Thyroid gland (tissue), 4 donors: Measurements from ENCODE around the gene SNRK. TPM values are rescaled to one million over a fixed set of nuclear protein-coding genes. Genes with fewer than 3 reads are reported as not detected.

Experiments
- DNase-seq, 2 donors: peaks; one replicate each; pipeline ENCODE4 v3.0.0-alpha.2; 2019
- H3K27ac ChIP-seq, 3 donors: fragments of 200-600 bp; sonication (generic); 1 replicate in 2 of 3; 2 replicates in 1 of 3; pipeline ENCODE4 v1.5.1; 2016 to 2019; ENCODE audit warnings: mild to moderate bottlenecking in 1 of 3, moderate library complexity in 1 of 3
- H3K27me3 ChIP-seq: fragments of 200-600 bp; sonication (generic); one replicate; pipeline ENCODE4 v1.5.1; 2019
- H3K36me3 ChIP-seq, 2 donors: fragments of 200-600 bp; sonication (generic); one replicate each; pipeline ENCODE4 v1.5.1; 2016 to 2019
- H3K4me1 ChIP-seq, 2 donors: fragments of 200-600 bp; sonication (generic); one replicate each; pipeline ENCODE4 v1.5.1; 2017 to 2019
- H3K4me3 ChIP-seq, 3 donors: fragments of 200-600 bp; sonication (generic); replicated peaks in 1 of 3; 1 replicate in 2 of 3; 2 replicates in 1 of 3; pipeline ENCODE4 v1.5.1; 2016; ENCODE audit warnings: mild to moderate bottlenecking in 1 of 3
- H3K9me3 ChIP-seq: fragments of 200-600 bp; sonication (generic); one replicate; pipeline ENCODE4 v1.5.1; 2017
- CTCF ChIP-seq, 6 experiments: fragments of 200-600 bp in 3 of 6; fragments of 450-650 bp in 3 of 6; sonication (generic) in 3 of 6; IDR thresholded peaks; one replicate each; pipeline ENCODE4 v1.5.1; 2016 to 2019; ENCODE audit warnings: antibody characterized with exemption in 6 of 6, mild to moderate bottlenecking in 2 of 6, inconsistent platforms in 1 of 6, moderate library complexity in 1 of 6
- POLR2A ChIP-seq, 2 donors: fragments of 450-650 bp; IDR thresholded peaks; one replicate each; pipeline ENCODE4 v1.6.1; 2017; ENCODE audit warnings: antibody characterized with exemption in 2 of 2, mild to moderate bottlenecking in 2 of 2, moderate library complexity in 1 of 2
- WGBS, 2 donors: methylation state at CpG; one replicate each; pipeline ENCODE4 v1.1.5; 2017; 5-methylcytosine and 5-hydroxymethylcytosine counted together
- intact Hi-C: fragments of 100-400 bp; cut with DNase I; formaldehyde crosslinking; loops from one replicate; pipeline ENCODE4 v1.15.1; 2023
- total RNA-seq, 4 donors: library from RNA; depleted of rRNA; stranded (reverse); fragments of >200 nt; gene quantifications; one replicate each; pipeline ENCODE4 v1.2.3, GENCODE V29; 2016

Gene SNRK
- total RNA-seq, 4 donors from 2014 or later: 44.2 to 90.5 (median 65.0) TPM

DNA sequence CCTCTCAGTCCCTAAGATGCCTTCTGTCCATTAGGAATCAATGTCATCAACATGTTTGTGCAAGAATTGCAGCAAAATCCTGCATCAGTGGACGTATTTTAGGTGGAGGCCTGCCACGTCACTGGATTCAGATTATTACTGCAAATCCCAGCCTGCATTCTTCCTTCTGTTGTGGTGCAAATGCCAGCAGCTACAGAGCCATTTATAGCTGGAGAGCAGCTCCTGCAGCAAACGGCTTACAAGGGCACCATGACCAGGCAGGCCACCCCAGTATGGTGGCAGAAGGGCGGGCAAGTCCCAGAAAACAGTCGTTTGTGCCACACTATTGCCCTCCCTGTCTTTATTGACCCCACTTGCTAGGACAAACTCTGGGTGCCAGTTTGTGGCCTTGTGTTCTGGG is 74.7 kb downstream of the SNRK start:
- Histone ChIP-seq H3K27me3 (no peaks in the 10 kb centered on the region), H3K4me1 (no peaks in the 10 kb centered on the region), H3K36me3 (no peaks in the 10 kb centered on the region), H3K4me3 (no peak overlapping the region), H3K27ac (no peak overlapping the region), H3K9me3 (no peaks in the 10 kb centered on the region)
- TF ChIP-seq CTCF (IDR thresholded peaks at IDR 0.05) (no peak), POLR2A (IDR thresholded peaks at IDR 0.05) (no peak)
- no peak for DNase-seq
- WGBS, 2 donors: 82 to 93% methylated on average over 4 to 5 of the region's 5 CpGs
- intact Hi-C loops: no loop called here

DNA sequence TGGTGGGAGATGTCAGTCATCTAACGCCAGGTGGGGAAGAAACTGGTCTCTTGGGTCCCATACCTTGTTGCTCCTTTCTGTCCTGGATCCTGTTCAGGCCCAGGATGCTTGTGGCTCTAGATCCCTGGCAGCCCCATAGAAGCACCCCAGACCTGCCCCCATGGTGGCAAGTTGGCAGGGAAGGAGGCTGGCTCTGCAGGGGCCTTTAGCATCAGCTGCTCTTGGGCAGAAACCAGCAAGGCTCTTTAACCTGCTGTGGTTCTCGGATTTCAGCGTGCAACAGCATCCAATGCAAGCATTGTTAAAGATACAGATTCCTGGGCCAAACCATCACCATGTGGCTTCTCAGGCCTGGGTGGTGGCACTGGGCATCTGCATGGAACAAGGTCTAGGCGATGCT is 75.8 kb downstream of the SNRK start:
- Histone ChIP-seq H3K36me3 (no peaks in the 10 kb centered on the region), H3K27ac (no peak overlapping the region), H3K27me3 (no peaks in the 10 kb centered on the region), H3K4me3 (no peak overlapping the region), H3K9me3 (no peaks in the 10 kb centered on the region), H3K4me1 (no peaks in the 10 kb centered on the region)
- 77 to 94% methylated on average over 3 to 4 of the region's 4 CpGs for WGBS, 2 donors
- no peak for DNase-seq
- intact Hi-C loops: no loop called here
- TF ChIP-seq POLR2A (IDR thresholded peaks at IDR 0.05): no peak
- TF ChIP-seq CTCF (IDR thresholded peaks at IDR 0.05): no peak

GRCh38 chr3:43362961-43363360 is 76.6 kb downstream of the SNRK start:
- Histone ChIP-seq H3K4me1 (no peaks in the 10 kb centered on the region), H3K27ac (no peak overlapping the region), H3K4me3 (no peak overlapping the region), H3K9me3 (no peaks in the 10 kb centered on the region), H3K36me3 (no peaks in the 10 kb centered on the region), H3K27me3 (no peaks in the 10 kb centered on the region)
- no peak for TF ChIP-seq POLR2A (IDR thresholded peaks at IDR 0.05)
- TF ChIP-seq CTCF (IDR thresholded peaks at IDR 0.05): no peak
- WGBS, 2 donors: 91 to 95% methylated on average over 4 to 6 of the region's 6 CpGs
- intact Hi-C loops: no loop called here
- no peak for DNase-seq

DNA sequence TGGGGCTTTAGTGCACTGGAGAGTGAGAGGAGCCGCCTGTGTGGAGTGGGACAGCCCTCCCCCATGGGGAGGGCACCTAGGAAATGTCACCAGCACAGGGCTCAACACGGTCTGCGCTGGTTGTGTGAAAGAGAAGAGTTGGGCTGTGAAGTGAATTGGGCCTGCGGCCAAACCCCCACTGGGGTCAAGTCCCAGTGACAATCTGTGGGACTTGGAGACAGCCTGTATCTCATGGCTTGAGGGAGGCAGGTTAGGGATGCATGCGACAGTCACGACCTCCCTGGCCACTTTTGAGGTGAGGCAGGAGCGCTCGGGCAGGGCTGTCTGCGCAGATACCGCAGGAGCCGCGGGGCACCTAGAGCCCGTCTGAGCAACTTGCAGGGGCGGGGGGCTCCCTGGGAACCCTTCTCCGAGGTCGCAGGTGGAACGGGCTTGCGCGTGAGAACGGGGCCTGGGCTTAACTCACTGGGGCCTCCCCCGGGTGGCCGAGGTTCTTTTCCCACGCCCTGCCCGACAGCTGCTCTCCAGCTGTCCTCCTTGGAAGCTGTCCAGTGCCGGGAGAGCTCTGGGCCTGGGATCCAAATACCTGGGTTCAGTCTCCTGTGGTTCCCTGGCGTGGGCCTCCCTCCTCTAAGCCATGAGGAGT is 77.4 kb downstream of the SNRK start:
- no peak overlapping the region for H3K27ac ChIP-seq
- intact Hi-C loops: no loop called here
- DNase-seq: no peak

More for the DNA sequence above, 77.4 kb downstream of the SNRK start:
- 86 to 89% methylated on average over 13 to 23 of the region's 26 CpGs for WGBS, 2 donors
- H3K4me3 ChIP-seq: no peak overlapping the region
- TF ChIP-seq POLR2A (IDR thresholded peaks at IDR 0.05) (no peak), CTCF (IDR thresholded peaks at IDR 0.05) (no peak)
- no peaks in the 10 kb centered on the region for H3K4me1 ChIP-seq
- H3K9me3 ChIP-seq: no peaks in the 10 kb centered on the region
- H3K27me3 ChIP-seq: no peaks in the 10 kb centered on the region
- H3K36me3 ChIP-seq: no peaks in the 10 kb centered on the region
